Common myeloid progenitor, CD34-positive (primary cell): ENCODE results near the gene VEZF1.
"Not testable (repeated sequence)": the region's sequence is repeated elsewhere in the genome, so short reads cannot be mapped to it uniquely, and the experiment has no call there.

Experiments used
- CTCF ChIA-PET: fragments of 350-600 bp; sonication (Branson Sonifier 250); formaldehyde crosslinking; loops from one replicate; lab custom pipeline; 2021; ENCODE audit warnings: antibody characterized with exemption; lab: Charles Lee
- POLR2A ChIA-PET: fragments of 350-600 bp; sonication (Branson Sonifier 250); formaldehyde crosslinking; loops from one replicate; lab custom pipeline; 2021; ENCODE audit warnings: antibody characterized with exemption; lab: Charles Lee
- DNase-seq, 3 donors: peaks; one replicate each; pipeline versions ENCODE4 v3.0.0 to v3.0.0-alpha.2; 2013
- H3K27ac ChIP-seq, 2 experiments: 1 replicate in 1 of 2; 2 replicates in 1 of 2; pipeline ENCODE4 v1.7.0; 2013; ENCODE audit warnings: inconsistent platforms in 2 of 2, low read length in 2 of 2, mild to moderate bottlenecking in 2 of 2, low read depth in 1 of 2, moderate library complexity in 1 of 2; ENCODE audit not compliant: severe bottlenecking in 2 of 2, insufficient read depth in 1 of 2, poor library complexity in 1 of 2
- H3K27me3 ChIP-seq, 5 experiments: replicated peaks in 2 of 5; 1 replicate in 3 of 5; 2 replicates in 2 of 5; pipeline versions ENCODE4 v1.6.1 to v1.7.0; 2013; ENCODE audit warnings: low read length in 4 of 5, mild to moderate bottlenecking in 2 of 5, moderate library complexity in 2 of 5, inconsistent platforms in 1 of 5; ENCODE audit not compliant: insufficient read depth in 5 of 5, control insufficient read depth in 4 of 5
- H3K36me3 ChIP-seq, 4 experiments: 1 replicate in 2 of 4; 2 replicates in 2 of 4; pipeline versions ENCODE4 v1.6.1 to v1.7.0; 2013; ENCODE audit warnings: low read length in 3 of 4, control low read depth in 1 of 4, mild to moderate bottlenecking in 1 of 4; ENCODE audit not compliant: control insufficient read depth in 4 of 4, insufficient read depth in 4 of 4
- H3K4me1 ChIP-seq, 4 experiments: 1 replicate in 3 of 4; 2 replicates in 1 of 4; pipeline versions ENCODE4 v1.6.1 to v1.7.1; 2013; ENCODE audit warnings: low read length in 3 of 4, mild to moderate bottlenecking in 3 of 4, control low read depth in 1 of 4, inconsistent platforms in 1 of 4, moderate library complexity in 1 of 4; ENCODE audit not compliant: control insufficient read depth in 4 of 4, insufficient read depth in 4 of 4; ENCODE audit errors: control extremely low read depth in 1 of 4
- H3K4me3 ChIP-seq, 7 experiments: 1 replicate in 4 of 7; 2 replicates in 3 of 7; pipeline versions ENCODE4 v1.5.1 to v1.7.0; 2013; ENCODE audit warnings: mild to moderate bottlenecking in 7 of 7, low read length in 6 of 7, moderate library complexity in 6 of 7, inconsistent platforms in 2 of 7, low read depth in 2 of 7, control low read depth in 1 of 7; ENCODE audit not compliant: insufficient read depth in 4 of 7, control insufficient read depth in 1 of 7; ENCODE audit errors: extremely low read depth in 1 of 7
- H3K9me3 ChIP-seq, 5 experiments: 1 replicate in 4 of 5; 2 replicates in 1 of 5; pipeline versions ENCODE4 v1.6.1 to v1.7.1; 2013; ENCODE audit warnings: low read length in 4 of 5, mild to moderate bottlenecking in 2 of 5, inconsistent platforms in 1 of 5, low read depth in 1 of 5, moderate library complexity in 1 of 5; ENCODE audit not compliant: control insufficient read depth in 4 of 5, insufficient read depth in 2 of 5; ENCODE audit errors: control extremely low read depth in 1 of 5
- WGBS: methylation state at CpG from one replicate; pipeline ENCODE4 v1.1.5; 2013; ENCODE audit not compliant: insufficient coverage; 5-methylcytosine and 5-hydroxymethylcytosine counted together

The VEZF1 gene

DNA sequence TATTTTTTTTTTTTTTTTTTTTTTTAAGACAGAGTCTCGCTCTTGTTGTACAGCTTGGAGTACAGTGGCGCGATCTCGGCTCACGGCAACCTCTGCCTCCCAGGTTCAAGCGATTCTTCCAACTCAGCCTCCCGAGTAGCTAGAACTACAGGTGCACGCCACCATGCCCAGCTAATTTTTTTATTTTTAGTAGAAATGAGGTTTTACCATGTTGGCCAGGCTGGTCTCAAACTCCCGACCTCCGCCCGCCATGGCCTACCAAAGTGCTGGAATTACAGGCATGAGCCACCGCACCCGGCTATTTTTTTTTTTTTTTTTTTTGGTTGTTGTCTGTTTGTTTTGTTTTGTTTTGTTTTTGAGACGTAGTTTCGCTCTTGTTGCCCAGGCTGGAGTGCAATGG, 29.7 kb downstream of the VEZF1 start:
- POLR2A ChIA-PET, H3K36me3 ChIP-seq, H3K9me3 ChIP-seq, H3K4me3 ChIP-seq, DNase-seq, H3K27ac ChIP-seq: not testable (repeated sequence)
- H3K4me1 ChIP-seq = peaks cover 4 to 26% (median 21%) of the 10 kb centered on the region in 4 experiments
- peaks cover 0 to 28% (median 10%) of the 10 kb centered on the region in 5 experiments for H3K27me3 ChIP-seq
- CTCF ChIA-PET = interaction anchor here (1.1 to 1.5 kb wide), 3 partner anchors 10 to 33 kb away, joined by 3 to 4 read pairs (median 3); no protein-coding TSS in a partner anchor
- WGBS = 92% methylated on average over 2 of the region's 15 CpGs

DNA sequence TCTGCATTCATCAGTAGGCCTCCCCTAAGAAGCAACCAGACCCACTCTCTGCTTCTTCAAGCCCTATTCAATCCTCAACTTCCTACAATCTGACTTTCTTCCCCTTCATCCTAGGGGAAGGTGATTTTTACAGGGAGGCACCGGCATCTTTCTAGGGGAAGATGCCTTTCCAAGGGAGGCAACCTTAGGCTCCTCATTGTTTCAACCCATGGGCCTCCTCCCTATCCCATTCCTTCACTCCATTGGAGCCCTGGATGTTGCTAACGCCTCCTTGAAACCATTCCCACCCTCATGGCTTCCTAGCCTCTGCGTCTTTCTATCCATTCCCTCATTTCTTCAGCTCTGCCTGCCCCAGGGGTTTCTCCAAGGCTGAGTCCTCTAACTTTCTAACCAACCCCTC, 30.2 kb downstream of the VEZF1 start:
- ChIA-PET POLR2A (no interaction called here), CTCF (interaction anchor here (1.1 to 1.5 kb wide), 3 partner anchors 11 to 32 kb away, joined by 3 to 4 read pairs (median 3); no protein-coding TSS in a partner anchor)
- Histone ChIP-seq H3K36me3 (no peaks in the 10 kb centered on the region), H3K4me1 (peaks cover 4 to 26% (median 21%) of the 10 kb centered on the region in 4 experiments), H3K9me3 (no peaks in the 10 kb centered on the region), H3K4me3 (no peak overlapping the region), H3K27me3 (peaks cover 0 to 33% (median 10%) of the 10 kb centered on the region in 5 experiments), H3K27ac (no peak overlapping the region)
- 100% methylated on average over 2 of the region's 3 CpGs for WGBS
- no peak for DNase-seq

DNA sequence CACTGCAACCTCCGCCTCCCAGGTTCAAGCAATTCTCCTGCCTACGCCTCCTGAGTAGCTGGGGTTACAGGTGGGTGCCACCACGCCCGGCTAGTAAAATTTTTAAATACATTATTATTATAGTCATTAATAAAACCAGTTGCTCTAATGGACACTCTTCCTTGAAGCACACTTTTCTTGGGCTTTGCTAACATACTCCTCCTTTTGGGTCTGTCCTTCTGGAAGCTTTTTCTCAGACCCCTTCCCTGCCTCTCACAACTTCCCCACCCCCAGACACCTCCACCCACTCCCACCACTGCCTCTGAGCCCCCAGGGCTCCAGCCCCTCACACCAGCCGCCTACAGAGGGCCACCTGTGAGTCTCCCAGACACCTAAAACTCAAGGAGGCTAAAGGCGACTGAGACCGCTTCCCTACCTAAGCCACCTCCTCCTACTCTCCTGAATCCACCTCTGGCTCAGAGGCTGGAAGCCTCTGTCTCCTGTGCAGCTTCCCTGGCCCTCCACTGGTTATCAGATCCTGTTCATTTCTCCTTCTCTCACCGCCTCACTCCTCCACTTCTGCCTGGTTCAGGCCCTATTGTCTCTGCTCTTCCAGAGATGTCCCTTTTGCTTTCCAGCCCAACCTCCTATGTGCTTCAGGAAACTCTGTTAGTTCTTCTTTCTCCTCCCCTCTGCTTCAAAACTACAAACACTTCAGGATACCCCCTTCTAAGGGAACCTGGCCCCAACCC, 30.8 kb downstream of the VEZF1 start:
- Histone ChIP-seq H3K27me3 (peaks cover 0 to 35% (median 10%) of the 10 kb centered on the region in 5 experiments), H3K4me3 (no peak overlapping the region), H3K4me1 (peaks cover 4 to 30% (median 23%) of the 10 kb centered on the region in 4 experiments), H3K27ac (no peak overlapping the region), H3K36me3 (no peaks in the 10 kb centered on the region), H3K9me3 (no peaks in the 10 kb centered on the region)
- POLR2A ChIA-PET = no interaction called here
- 92% methylated on average over 4 of the region's 8 CpGs for WGBS
- DNase-seq = no peak
- CTCF ChIA-PET = interaction anchor here (1.1 to 2.0 kb wide), 6 partner anchors 9 to 98 kb away, joined by 3 to 10 read pairs (median 4); no protein-coding TSS in a partner anchor

DNA sequence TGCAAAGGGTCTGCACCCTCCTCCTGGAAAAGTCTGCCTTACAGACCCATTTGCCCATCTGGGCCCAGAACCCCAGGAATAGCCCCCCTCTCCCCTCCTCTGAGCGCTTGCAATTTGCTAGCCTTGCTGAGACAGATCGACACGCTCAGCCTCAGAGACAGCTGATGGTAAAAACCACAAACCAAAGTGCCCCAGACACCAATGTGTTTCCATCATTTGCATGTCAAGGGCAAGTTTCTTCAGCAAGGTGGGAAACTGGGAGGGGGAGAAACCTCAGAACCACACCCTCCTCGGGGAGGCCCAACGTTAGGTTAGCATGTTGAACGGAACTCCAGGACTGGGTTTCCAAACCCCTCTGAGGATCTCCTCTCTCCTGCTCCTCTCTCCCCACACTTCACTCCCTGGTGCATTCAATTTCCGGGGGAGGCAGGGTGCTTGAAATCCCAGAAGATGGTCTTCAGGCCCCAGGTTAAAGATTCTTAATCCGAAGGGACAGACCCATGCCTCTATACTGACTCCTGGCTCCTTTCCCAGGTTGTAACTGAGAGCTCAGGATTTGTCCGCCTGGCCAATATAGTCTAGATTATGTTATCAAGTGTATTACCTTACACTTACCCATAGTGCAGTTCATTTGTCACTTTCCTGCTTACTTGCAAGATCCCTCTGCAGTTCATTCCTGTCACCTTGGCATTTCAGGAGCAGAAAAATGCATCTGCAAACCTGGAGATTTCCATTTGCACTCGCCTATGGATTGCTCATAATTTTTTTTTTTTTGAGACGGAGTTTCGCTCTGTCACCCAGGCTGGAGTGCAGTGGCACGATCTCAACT, 31.5 kb downstream of the VEZF1 start:
- Histone ChIP-seq H3K36me3 (no peaks in the 10 kb centered on the region), H3K4me1 (peaks cover 4 to 30% (median 23%) of the 10 kb centered on the region in 4 experiments), H3K27ac (no peak overlapping the region), H3K4me3 (peak overlapping the region in 3 of 7 experiments; percentile 55 to 76 (median 72)), H3K27me3 (peaks cover 0 to 35% (median 10%) of the 10 kb centered on the region in 5 experiments), H3K9me3 (no peaks in the 10 kb centered on the region)
- 19% methylated on average over 8 of the region's 13 CpGs for WGBS
- ChIA-PET CTCF (interaction anchor here (0.7 to 2.0 kb wide), 11 partner anchors 9 to 98 kb away, joined by 3 to 10 read pairs (median 5); no protein-coding TSS in a partner anchor), POLR2A (interaction anchor here (1.6 kb wide), 1 partner anchor 30 kb away, joined by 5 read pairs; no protein-coding TSS in a partner anchor)
- peak; percentile 27 to 85 (median 83) for DNase-seq

DNA sequence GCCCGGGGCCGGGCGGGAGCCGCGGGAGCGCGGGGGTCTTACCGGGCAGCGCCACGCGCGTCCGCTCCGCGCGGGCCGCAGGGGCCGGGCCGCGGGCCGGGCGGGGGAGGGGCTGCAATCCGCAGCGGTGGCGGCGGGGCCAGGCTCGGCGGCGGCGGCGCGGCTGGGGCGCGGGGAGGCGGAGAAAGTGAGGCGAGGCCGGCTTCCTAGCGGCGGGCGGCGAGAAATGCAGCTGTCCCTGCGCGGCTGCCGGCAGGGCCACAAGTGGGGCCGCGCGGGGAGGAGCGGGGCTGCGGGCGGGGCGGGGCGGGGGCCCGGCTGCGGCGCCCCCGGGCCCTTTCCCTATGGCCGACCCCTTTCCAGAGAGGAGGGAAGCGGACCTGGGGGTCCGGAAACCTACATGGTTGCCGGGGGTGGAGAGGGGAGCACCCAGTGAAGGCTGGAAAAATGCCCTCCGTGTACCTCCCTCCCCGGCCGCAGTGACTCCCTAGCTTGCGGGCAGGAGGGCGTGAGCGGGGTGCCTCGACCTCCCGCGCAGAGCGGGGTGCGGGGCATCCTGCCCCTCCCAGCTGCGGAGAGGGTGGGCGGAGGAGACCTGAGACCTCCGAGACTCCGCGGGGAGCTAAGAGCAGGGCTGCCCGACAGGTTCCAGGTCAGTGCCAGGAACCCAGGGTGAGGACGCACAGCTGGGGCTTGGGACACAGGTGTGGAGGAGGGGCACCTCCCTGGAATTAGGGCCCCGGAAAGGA, 32.7 kb downstream of the VEZF1 start, which contains the start of gene CUEDC1:
CUEDC1 (minus strand) TSS at position 230 of the 749 bp plus-strand sequence. CDS start 69,848 bp downstream, outside the sequence.
- peak within 1 kb of the TSS in 6 of 7 experiments; percentile 23 to 76 (median 58) for H3K4me3 ChIP-seq
- DNase-seq = peak; percentile 29 to 63 (median 58)
- peaks cover 0 to 35% (median 10%) of the 10 kb centered on the region in 5 experiments for H3K27me3 ChIP-seq
- no peaks in the 10 kb centered on the region for H3K36me3 ChIP-seq
- POLR2A ChIA-PET = interaction anchor here (1.2 to 1.6 kb wide), 2 partner anchors 15 to 31 kb away, joined by 5 read pairs; no protein-coding TSS in a partner anchor
- 0% methylated on average over 10 of the region's 79 CpGs for WGBS
- H3K27ac ChIP-seq = no peak within 1 kb of the TSS
- CTCF ChIA-PET = interaction anchor here (0.7 to 2.0 kb wide), 12 partner anchors 9 to 96 kb away, joined by 3 to 10 read pairs (median 5); no protein-coding TSS in a partner anchor
- no peaks in the 10 kb centered on the region for H3K9me3 ChIP-seq
- peaks cover 10 to 38% (median 29%) of the 10 kb centered on the region in 4 experiments for H3K4me1 ChIP-seq
